DMS53 treated with DMSO at 0.1 percent for 48 hours (cell line): ENCODE results near the gene KIF22.
"Not testable (repeated sequence)": the region's sequence is repeated elsewhere in the genome, so short reads cannot be mapped to it uniquely, and the experiment has no call there.

Experiments
- DNase-seq: peaks from one replicate; lab custom pipeline; 2025; ENCODE audit not compliant: unreplicated experiment; lab: John Stamatoyannopoulos, UW

KIF22 gene

DNA sequence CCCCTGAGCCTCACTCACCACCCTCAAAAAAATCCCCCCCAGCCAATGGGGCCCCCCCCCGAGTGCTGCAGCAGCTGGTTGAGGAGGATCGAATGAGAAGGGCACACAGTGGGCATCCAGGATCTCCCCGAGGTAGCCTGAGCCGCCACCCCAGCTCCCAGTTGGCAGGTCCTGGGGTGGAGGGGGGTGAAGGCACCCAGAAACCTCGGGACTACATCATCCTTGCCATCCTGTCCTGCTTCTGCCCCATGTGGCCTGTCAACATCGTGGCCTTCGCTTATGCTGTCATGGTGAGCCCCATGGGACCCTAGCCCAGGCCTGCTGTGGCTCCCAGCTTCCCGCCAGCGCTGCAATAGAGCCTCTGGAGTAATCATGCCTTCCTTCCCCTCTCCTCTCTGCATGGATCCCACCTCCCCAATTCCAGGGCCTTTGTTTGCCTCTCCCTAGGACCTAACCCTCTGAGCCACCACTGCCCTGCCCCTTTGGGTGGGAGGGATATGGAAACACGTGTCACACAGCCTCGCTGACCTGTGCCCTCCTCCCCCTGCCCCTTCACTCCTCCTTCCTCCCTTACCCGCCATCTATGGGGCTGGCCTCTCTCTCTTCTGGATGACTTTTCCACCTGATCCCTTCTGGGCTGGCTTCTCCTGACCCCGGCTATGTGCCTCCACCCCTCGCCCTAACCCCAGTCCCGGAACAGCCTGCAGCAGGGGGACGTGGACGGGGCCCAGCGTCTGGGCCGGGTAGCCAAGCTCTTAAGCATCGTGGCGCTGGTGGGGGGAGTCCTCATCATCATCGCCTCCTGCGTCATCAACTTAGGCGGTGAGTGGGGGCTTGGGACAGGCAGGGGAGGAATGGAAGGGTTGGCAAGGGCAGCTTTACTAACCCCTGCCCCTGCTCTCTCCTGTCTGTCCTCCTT, 23.4 kb downstream of the KIF22 start:
- no peak for DNase-seq

DNA sequence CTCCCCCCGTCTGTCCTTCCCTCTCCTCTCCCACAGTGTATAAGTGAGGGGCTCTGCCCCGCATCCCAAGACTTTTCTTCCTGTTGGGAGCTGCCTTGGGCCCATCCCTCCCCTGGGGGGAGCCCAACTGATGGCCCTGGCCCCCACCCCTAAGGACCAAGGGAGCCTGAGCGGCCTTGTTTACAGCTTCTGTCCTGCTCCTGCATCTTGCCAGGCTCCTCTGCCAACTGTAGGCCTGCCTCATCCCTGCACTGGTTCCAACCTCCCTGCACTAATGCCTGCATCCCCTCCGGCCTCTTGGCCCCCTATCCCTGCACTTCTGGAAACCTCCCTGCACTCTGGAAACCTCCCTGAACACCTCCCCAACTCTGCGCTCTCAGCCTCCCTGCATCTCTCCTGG, 24.0 kb downstream of the KIF22 start:
- DNase-seq: no peak

DNA sequence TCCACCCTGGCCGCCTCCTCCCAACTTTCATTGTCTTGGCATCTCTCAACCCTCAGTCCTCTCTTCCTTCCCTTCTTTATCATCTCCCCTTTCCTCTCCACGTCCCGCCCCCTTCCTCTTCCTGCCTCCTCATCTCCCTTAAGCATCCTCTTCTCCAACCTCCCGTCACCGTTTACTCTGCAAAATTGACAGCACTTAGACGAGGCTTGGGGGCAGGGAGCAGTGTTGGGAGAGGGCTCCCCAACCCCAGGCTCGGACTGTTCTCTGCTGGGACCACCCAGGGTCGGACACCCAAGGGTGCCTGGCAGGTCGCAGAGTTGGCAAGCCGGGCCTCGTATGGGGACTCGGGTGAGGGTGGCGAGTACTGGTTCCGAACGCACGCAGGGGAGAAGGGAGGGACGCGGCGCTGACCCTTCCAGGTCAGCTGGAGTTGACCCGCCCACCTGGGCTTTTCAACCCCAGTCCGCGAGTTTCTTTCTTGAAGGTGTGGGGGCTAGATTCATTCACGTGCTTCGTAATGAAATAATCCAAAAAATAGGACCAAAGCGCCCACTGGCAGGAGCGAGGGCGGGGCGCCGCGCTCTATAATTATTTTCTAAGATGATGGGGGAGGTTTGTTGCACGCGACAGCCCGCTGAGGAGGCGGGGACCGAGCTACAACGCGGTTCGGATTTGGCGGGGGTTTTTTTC, 24.6 kb downstream of the KIF22 start:
- DNase-seq: peak; percentile 18

DNA sequence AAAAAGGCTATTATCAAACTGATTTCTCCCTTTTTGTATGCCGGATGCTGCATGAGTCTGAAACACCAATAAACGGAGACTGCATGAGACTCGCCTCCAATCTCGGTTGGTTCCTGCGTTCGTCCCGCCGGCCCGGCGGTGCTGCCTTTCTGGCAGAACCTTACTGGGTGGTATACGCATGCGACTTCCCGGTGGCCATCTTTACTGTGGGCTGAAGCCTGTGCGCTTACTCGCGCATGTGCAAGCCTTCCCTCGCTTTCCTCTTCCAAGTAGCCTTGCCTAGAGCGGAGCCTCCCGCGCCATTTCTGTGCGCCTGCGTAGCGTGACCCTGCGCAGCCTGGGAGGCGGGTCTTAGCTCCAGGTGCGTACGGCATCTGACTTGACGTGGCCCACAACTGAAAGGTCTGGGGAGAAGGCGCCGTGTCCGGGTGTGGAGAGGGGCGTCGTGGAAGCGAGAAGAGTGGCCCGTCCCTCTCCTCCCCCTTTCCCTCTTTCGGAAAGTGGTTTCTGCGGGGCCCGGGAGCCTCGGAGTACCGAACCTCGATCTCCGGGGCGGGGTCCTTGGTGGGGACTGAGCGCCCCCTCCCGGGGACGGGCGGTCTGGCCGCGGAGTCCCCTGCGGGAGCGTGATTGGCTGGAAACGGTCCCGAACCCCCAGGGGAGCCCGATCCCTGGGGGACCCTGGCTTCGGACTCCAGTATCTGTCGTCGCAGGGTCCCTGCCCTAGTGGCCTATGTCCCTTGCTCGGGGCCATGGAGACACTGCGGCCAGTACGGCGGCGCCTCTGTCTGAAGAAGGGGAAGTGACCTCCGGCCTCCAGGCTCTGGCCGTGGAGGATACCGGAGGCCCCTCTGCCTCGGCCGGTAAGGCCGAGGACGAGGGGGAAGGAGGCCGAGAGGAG, 25.5 kb downstream of the KIF22 start, which contains the start of gene PAGR1:
PAGR1 (plus strand) TSS at position 360 of the 901 bp plus-strand sequence; CDS start at position 734, 374 bp downstream.
- peak; percentile 95 for DNase-seq

DNA sequence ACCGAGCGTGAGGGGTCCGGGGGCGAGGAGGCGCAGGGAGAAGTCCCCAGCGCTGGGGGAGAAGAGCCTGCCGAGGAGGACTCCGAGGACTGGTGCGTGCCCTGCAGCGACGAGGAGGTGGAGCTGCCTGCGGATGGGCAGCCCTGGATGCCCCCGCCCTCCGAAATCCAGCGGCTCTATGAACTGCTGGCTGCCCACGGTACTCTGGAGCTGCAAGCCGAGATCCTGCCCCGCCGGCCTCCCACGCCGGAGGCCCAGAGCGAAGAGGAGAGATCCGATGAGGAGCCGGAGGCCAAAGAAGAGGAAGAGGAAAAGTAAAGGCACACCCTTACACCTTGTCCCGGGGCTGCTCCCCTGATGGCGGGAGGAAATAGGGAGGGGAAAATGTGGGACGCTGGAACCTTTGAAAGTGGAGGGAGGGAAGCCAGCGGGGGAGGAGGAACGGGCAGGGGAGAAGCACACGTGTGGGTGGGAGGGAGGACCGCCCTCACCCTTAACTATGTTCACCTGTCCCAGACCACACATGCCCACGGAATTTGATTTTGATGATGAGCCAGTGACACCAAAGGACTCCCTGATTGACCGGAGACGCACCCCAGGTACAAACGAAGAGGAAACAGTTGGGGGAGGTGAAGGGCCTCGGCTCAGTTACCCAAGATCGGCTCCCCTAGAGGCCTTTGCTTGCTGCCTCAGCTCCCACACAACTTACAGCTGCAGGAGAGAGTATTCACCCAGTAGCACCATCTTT, 26.3 kb downstream of the KIF22 start:
- DNase-seq: peak; percentile 17

DNA sequence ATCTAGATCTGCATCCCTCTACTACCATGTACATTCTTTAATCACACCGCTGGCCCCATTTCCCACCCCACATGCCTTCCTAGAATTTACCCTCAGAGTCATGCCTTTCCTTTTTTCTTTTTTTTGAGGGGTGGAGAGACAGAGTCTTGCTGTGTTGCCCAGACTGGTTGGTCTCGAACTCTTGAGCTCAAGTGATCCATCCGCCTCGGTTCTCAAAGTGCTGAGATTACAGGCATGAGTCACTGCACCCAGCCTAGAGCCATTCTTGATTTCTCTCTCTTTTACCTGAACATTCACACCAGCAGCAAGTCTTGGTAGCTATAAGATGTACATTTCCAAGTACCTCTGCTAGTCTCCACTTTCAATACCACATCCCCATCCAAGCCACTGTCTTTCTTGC, 27.5 kb downstream of the KIF22 start:
- DNase-seq: no peak

DNA sequence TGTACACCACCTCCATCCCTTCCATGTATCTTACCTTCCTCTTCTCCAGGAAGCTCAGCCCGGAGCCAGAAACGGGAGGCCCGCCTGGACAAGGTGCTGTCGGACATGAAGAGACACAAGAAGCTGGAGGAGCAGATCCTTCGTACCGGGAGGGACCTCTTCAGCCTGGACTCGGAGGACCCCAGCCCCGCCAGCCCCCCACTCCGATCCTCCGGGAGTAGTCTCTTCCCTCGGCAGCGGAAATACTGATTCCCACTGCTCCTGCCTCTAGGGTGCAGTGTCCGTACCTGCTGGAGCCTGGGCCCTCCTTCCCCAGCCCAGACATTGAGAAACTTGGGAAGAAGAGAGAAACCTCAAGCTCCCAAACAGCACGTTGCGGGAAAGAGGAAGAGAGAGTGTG, 29.0 kb downstream of the KIF22 start:
- no peak for DNase-seq

DNA sequence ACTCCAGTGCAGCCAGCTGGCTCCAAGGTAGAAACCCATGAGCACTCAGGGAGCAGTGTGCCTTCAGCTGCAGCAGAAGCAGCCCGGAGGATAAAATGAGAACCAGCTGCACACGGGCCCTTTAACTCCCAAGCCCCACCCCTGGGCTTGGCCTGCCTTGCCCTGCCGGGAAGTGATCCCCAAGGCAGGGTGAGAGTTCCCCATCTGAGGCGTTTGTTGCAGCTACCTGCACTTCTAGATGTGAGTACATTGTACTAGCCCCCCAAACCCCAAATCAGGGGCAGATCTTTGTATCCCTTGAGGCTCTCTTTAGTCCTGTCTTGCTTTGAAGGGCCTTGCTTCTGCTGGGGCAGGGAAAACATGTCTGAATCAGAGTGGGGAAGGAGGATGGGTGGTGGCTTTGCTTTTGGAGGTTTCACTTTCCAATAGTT, 29.7 kb downstream of the KIF22 start, which contains the start of gene MVP:
MVP (plus strand) TSS at position 192 of the 431 bp plus-strand sequence. CDS start 10,088 bp downstream, outside the sequence.
- DNase-seq: peak; percentile 19

DNA sequence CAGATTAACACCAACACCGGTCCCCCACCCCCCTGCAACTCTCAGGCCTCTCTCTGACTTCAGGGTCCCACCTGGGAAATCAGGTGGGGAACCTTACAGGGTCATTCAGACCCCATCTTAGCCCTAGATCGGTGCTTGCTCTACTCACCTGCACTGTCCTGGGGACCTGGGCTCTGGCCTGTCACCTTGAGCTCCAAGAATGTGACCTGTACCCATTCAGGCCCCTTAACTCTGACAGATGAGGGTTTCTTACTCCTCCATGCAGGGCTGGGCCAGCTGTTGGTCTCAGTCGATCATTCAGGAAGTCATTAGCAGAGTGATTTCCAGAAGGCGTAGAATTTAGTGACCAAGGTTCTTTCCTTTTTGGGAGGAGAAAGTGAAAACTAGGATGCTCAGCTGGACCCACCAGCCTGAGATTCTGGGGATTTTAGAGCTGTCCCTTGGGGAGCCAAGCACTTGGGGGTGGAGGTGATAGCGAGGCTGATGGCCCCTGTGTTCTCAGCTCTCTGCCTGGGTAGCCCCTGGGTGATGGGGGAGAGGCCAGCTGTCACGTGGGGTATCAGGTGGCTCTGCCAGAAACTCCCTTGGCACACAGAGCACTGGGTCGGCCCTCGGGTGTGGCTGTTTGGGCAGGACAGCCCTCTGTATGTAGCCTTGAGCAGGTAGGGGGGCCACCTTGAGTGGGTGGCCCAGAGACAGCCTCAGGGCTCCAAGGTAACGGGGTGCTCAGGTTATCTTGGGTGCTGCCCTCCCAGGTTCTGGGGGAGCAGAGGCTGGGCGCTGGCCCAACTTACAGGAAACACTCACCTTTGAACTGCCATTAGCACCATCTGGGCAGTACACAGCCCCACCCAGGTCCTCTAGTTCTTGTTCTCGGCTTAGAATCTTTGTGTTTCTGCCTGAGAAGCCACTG, 30.4 kb downstream of the KIF22 start:
- no peak for DNase-seq

DNA sequence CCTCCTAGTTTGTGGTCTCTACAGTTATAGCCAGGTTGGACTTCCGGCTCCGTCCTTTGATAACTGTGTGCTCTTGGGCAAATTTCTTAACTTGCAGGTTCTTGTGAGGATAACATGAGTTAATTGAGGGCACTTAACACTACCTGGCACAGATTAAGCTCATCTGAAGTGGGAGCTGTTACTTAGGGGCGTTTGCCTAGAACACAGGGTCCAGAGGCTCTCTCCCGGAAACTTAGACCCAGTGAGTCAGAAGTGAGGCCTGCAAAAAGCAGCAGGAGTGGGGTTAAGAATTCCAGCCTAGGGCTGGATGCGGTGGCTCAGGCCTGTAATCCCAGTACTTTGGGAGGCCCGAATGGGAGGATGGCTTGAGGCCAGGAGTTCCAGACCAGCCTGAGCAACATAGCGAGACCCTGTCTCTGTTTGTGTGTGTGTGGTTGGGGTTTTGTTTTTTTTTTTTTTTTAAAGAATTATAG, 31.1 kb downstream of the KIF22 start:
- DNase-seq: no peak

DNA sequence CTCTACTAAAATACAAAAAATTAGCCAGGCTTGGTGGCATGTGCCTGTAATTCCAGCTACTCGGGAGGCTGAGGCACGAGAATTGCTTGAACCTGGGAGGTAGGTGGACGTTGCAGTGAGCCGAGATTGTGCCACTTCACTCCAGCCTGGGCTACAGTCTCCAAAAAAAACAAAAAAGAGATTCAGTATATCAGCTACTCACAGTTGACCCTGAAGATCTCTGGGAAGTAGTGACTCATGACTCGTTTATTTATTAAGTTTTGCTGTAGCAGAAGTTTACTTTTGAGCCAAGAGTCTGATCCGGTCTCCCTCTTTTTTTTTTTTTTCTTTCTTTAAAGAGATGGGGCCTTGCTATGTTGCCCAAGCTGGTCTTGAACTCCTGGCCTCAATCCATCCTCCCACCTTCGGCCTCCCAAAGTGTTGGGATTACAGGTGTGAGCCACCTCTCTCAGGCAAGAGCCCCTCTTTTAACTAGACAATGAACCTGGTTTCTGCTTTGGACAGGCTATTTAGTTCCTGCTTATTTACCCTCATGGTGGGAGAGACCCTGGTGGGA, 34.1 kb downstream of the KIF22 start:
- DNase-seq: no peak

DNA sequence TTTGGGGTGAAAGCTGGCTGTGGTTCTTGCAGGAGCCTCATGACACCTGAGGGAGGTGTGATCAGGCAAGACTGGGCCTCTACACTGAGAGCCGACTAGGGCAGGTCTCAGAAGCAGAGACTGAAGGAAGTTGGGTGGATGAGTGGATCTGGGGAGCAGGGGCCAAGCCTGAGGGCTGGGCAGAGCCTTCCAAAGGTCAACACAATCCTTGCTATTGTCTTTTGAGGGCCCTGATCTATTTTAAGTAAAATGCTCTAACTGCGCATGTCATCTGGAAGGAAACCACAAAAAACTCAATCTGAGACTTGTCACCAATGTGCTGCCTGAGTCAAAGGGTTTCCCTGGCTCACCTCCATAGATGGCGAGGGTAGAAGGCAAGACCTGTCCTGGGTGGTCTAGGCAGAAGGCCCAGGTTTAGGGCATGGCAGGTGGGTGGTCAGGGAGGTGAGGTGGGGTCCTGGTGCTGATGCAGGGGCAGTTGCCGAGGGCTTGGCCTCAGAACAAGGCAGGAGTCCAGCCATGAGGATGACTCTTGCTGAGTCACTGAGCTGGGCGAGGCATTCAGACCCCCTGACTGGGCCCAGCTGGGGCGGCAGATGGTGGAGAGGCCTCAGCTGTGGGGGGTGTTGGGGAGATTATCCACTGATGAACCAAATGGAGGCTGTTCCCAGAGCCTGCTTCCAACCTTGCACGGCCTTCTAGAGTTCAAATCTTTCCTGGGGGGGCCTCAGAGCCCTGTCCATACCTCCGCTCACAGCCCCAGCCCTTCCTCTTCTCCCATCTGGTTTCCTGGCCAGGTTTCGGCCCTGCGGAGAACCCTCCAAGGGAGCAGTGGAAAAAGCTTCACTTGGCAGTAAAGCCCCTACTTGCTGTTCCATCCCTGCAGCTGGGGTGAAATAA, 34.8 kb downstream of the KIF22 start:
- no peak for DNase-seq

DNA sequence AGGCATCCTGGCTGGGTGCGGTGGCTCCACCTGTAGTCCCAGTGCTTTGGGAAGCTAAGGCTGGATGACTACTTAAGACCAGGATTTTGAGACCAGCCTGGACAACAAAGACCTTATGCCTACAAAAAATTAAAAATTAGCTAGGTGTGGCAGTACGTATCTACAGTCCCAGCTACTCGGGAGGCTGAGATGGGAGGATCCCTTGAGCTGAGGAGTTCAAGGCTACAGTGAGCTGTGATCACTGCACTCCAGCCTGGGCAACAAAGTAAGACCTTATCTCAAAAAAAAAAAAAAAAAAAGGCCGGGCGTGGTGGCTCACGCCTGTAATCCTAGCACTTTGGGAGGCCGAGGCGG, 35.8 kb downstream of the KIF22 start:
- DNase-seq: no peak

DNA sequence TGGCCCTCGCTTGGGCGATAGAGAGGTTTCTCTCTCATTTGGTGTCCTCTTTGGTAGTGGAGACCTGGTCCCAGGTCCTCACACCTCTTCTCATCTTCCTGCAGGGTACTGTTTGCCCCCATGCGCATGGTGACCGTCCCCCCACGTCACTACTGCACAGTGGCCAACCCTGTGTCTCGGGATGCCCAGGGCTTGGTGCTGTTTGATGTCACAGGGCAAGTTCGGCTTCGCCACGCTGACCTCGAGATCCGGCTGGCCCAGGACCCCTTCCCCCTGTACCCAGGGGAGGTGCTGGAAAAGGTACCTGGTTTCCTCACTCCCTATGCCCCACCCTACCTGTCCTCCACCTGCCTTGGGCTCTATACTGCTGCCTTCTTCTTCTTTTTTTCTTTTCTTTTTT, 40.2 kb downstream of the KIF22 start:
- DNase-seq: no peak

DNA sequence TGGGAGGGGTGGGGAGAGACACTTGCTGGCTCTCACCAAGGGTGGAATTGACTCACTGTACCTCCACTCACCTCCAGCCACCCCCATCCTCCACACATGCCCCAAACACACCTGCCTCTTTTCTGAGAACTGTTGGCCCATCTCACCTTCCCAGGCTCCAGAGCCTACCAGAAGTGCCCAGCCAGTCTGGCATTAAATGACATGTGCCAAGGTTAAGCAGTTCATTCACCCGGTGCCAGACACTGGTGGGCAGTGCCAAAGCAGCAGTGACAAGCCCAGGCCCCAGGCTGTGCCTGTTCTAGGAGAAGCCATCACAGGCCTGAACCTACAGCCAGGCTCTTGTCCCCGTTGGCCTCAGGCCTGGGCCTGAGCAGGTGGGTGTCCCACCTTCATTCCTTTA, 40.9 kb downstream of the KIF22 start:
- no peak for DNase-seq

DNA sequence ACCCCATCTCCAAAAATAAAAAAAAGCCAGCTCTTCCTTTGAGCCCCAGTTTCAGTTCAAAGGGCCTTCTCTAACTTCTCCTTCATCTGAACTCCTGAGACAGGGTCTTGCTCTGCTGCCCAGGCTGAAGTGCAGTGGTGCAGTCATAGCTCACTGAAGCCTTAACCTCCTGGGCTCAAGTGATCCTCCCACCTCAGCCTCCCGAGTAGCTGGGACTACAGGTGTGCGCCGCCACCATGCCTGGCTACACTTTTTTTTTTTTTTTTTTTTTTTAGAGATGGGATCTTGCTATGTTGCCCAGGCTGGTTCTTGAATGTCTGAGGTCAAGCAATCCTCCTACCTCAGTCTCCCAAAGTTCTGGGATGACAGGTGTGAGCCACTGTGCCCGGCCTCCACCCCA, 42.7 kb downstream of the KIF22 start:
- DNase-seq: not testable (repeated sequence)

DNA sequence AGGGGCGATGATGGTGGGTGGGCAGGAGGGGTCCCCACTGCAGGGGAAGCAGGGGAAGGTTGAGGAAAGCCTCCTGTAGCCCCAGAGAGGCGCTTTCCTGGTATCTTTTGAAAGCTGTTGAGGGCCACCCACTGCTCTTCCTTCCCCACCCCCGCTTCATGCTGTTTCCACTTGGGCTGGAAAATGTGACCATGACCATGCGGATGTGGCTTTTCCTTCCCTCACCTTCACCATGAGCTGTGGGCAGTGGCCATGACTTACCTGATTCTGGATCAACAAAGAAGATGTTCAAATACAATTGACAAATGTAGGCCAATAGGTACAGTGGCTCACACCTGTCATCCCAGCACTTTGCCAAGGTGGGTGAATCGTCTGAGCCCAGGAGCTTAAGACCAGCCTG, 43.5 kb downstream of the KIF22 start:
- no peak for DNase-seq

DNA sequence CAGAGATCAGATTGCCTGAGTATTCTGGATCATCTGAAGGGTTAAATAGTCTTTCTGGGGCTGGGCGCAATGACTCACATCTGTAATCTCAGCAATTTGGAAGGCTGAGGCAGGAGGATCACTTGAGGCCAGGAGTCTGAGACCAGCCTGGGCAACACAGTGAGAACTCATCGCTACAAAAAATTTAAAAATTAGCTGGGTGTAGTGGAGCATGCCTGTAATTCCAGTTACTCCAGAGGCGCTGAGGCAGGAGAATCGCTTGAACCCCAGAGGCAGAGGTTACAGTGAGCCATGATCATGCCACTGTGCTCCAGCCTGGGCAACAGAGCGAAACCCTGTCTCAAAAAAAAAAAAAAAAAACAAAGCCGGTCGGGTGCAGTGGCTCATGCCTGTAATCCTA, 45.4 kb downstream of the KIF22 start:
- DNase-seq: no peak
